HUES6 (cell line): Measurements from ENCODE around the gene SMIM26.

Experiments
- H3K27ac ChIP-seq: 2 replicates; pipeline ENCODE4 v1.7.0; 2013; ENCODE audit warnings: low read depth, mild to moderate bottlenecking, low read length, inconsistent platforms
- H3K27me3 ChIP-seq: 2 replicates; pipeline ENCODE4 v1.6.1; 2013; ENCODE audit warnings: low read length; ENCODE audit not compliant: control insufficient read depth, insufficient read depth
- H3K36me3 ChIP-seq: 2 replicates; pipeline ENCODE4 v1.6.1; 2013; ENCODE audit warnings: low read length; ENCODE audit not compliant: control insufficient read depth, insufficient read depth
- H3K4me1 ChIP-seq: 2 replicates; pipeline ENCODE4 v1.6.1; 2013; ENCODE audit warnings: low read length; ENCODE audit not compliant: control insufficient read depth, insufficient read depth
- H3K4me3 ChIP-seq: 2 replicates; pipeline ENCODE4 v1.5.1; 2013; ENCODE audit warnings: low read depth, low read length
- H3K9ac ChIP-seq: one replicate; pipeline ENCODE4 v1.6.1; 2013; ENCODE audit warnings: mild to moderate bottlenecking, low read length
- H3K9me3 ChIP-seq: 2 replicates; pipeline ENCODE4 v1.6.1; 2013; ENCODE audit warnings: low read depth, low read length; ENCODE audit not compliant: control insufficient read depth, insufficient read depth

The SMIM26 gene

GRCh38 chr20:18580012-18580411, 12.8 kb downstream of the SMIM26 start:
- no peak overlapping the region for H3K4me3 ChIP-seq
- no peak overlapping the region for H3K9ac ChIP-seq
- no peaks in the 10 kb centered on the region for H3K36me3 ChIP-seq
- H3K4me1 ChIP-seq: peaks cover 4% of the 10 kb centered on the region
- no peaks in the 10 kb centered on the region for H3K9me3 ChIP-seq
- no peak overlapping the region for H3K27ac ChIP-seq
- H3K27me3 ChIP-seq: no peaks in the 10 kb centered on the region

- Histone ChIP-seq H3K36me3 (no peaks in the 10 kb centered on the region), H3K9me3 (peaks cover 4% of the 10 kb centered on the region; the same call in 1 of the 2 replicates), H3K27me3 (no peaks in the 10 kb centered on the region), H3K9ac (no peak overlapping the region), H3K4me1 (peaks cover 19% of the 10 kb centered on the region), H3K4me3 (no peak overlapping the region), H3K27ac (no peak overlapping the region)
Observed at GRCh38 chr20:18585134-18585533, 17.9 kb downstream of the SMIM26 start.

- Histone ChIP-seq H3K4me1 (peaks cover 38% of the 10 kb centered on the region), H3K27ac (peak within 1 kb of the TSS; percentile 29; the same call in 1 of the 2 replicates), H3K9me3 (peaks cover 4% of the 10 kb centered on the region; the same call in 1 of the 2 replicates), H3K27me3 (no peaks in the 10 kb centered on the region), H3K9ac (peak within 1 kb of the TSS; percentile 84), H3K36me3 (no peaks in the 10 kb centered on the region), H3K4me3 (peak within 1 kb of the TSS; percentile 90)
Observed at GRCh38 chr20:18587665-18588573, 20.7 kb downstream of the SMIM26 start, which contains the start of gene DTD1. TSS of gene DTD1 (plus strand) at chr20:18588054. CDS start at chr20:18588073, 19 bp downstream.

GRCh38 chr20:18588574-18588933, 21.3 kb downstream of the SMIM26 start:
- H3K4me3 ChIP-seq: peak overlapping the region; percentile 90
- no peaks in the 10 kb centered on the region; the same call in 1 of the 2 replicates for H3K36me3 ChIP-seq
- no peaks in the 10 kb centered on the region for H3K27me3 ChIP-seq
- peaks cover 4% of the 10 kb centered on the region; the same call in 1 of the 2 replicates for H3K9me3 ChIP-seq
- peak overlapping the region; percentile 29; the same call in 1 of the 2 replicates for H3K27ac ChIP-seq
- H3K4me1 ChIP-seq: peaks cover 38% of the 10 kb centered on the region
- peak overlapping the region; percentile 84 for H3K9ac ChIP-seq

GRCh38 chr20:18589941-18590674, 22.9 kb downstream of the SMIM26 start:
- H3K4me3 ChIP-seq: peak overlapping the region; percentile 90; the same call in 1 of the 2 replicates
- peaks cover 8% of the 10 kb centered on the region for H3K36me3 ChIP-seq
- H3K27ac ChIP-seq: no peak overlapping the region

GRCh38 chr20:18596270-18596669, 29.0 kb downstream of the SMIM26 start:
- H3K27me3 ChIP-seq: no peaks in the 10 kb centered on the region
- H3K36me3 ChIP-seq: peaks cover 32% of the 10 kb centered on the region
- H3K4me3 ChIP-seq: no peak overlapping the region
- H3K9ac ChIP-seq: no peak overlapping the region
- no peaks in the 10 kb centered on the region for H3K9me3 ChIP-seq
- no peak overlapping the region for H3K27ac ChIP-seq
- peaks cover 8% of the 10 kb centered on the region; the same call in 1 of the 2 replicates for H3K4me1 ChIP-seq

More at GRCh38 chr20:18589941-18590674, 22.9 kb downstream of the SMIM26 start:
- Histone ChIP-seq H3K27me3 (no peaks in the 10 kb centered on the region), H3K9ac (no peak overlapping the region), H3K4me1 (peaks cover 33% of the 10 kb centered on the region), H3K9me3 (peaks cover 4% of the 10 kb centered on the region; the same call in 1 of the 2 replicates)

- H3K27ac ChIP-seq: no peak overlapping the region
- no peaks in the 10 kb centered on the region for H3K27me3 ChIP-seq
- no peak overlapping the region for H3K9ac ChIP-seq
- no peaks in the 10 kb centered on the region for H3K4me1 ChIP-seq
- no peaks in the 10 kb centered on the region for H3K9me3 ChIP-seq
- H3K4me3 ChIP-seq: no peak overlapping the region
- H3K36me3 ChIP-seq: no peaks in the 10 kb centered on the region
Observed at GRCh38 chr20:18609741-18610140, 42.5 kb downstream of the SMIM26 start.

GRCh38 chr20:18611492-18611891, 44.3 kb downstream of the SMIM26 start:
- Histone ChIP-seq H3K4me3 (no peak overlapping the region), H3K27me3 (no peaks in the 10 kb centered on the region), H3K36me3 (peaks cover 3% of the 10 kb centered on the region; the same call in 1 of the 2 replicates), H3K9me3 (no peaks in the 10 kb centered on the region), H3K27ac (no peak overlapping the region), H3K4me1 (no peaks in the 10 kb centered on the region), H3K9ac (no peak overlapping the region)

- no peaks in the 10 kb centered on the region; the same call in 1 of the 2 replicates for H3K9me3 ChIP-seq
- H3K9ac ChIP-seq: no peak overlapping the region
- no peak overlapping the region for H3K4me3 ChIP-seq
- H3K27me3 ChIP-seq: no peaks in the 10 kb centered on the region
- H3K36me3 ChIP-seq: peaks cover 3% of the 10 kb centered on the region; the same call in 1 of the 2 replicates
- H3K27ac ChIP-seq: no peak overlapping the region
- no peaks in the 10 kb centered on the region for H3K4me1 ChIP-seq
Observed at GRCh38 chr20:18613553-18613952, 46.3 kb downstream of the SMIM26 start.

- Histone ChIP-seq H3K36me3 (peaks cover 3% of the 10 kb centered on the region; the same call in 1 of the 2 replicates), H3K9ac (no peak overlapping the region), H3K4me1 (no peaks in the 10 kb centered on the region), H3K27me3 (no peaks in the 10 kb centered on the region), H3K4me3 (no peak overlapping the region), H3K27ac (no peak overlapping the region), H3K9me3 (no peaks in the 10 kb centered on the region; the same call in 1 of the 2 replicates)
Observed at GRCh38 chr20:18614244-18614643, 47.0 kb downstream of the SMIM26 start.
